Stimulated activated naive B cell treated with anti-CD40 and anti-IgM and Interleukin-4, amounts not matched to agents 10 μg/mL and 1 μg/mL and 100 μg/mL, for 72 hours (primary cell): ENCODE data around the gene UTY.
"Not testable (repeated sequence)": the region's sequence is repeated elsewhere in the genome, so short reads cannot be mapped to it uniquely, and the experiment has no call there.

ENCODE experiments used
- ATAC-seq, 2 donors: fragments of 150-1000 bp; cut with Tn5 transposase; replicated peaks; 2 replicates each; pipeline ENCODE4 v1.10.0; 2021; ENCODE audit warnings: moderate library complexity in 1 of 2
- DNase-seq: peaks from one replicate; pipeline ENCODE4 v3.0.0; 2021
- H3K27ac Mint-ChIP-seq: one replicate; pipeline ENCODE4 v1.8.0; 2022; ENCODE audit warnings: mild to moderate bottlenecking, mixed read lengths
- H3K27me3 Mint-ChIP-seq, 2 donors: one replicate each; pipeline ENCODE4 v1.8.0; 2022; ENCODE audit warnings: mixed read lengths in 2 of 2
- H3K36me3 Mint-ChIP-seq, 2 donors: one replicate each; pipeline ENCODE4 v1.8.0; 2022; ENCODE audit warnings: mixed read lengths in 2 of 2, mild to moderate bottlenecking in 1 of 2
- H3K4me1 Mint-ChIP-seq, 2 donors: one replicate each; pipeline ENCODE4 v1.8.0; 2022; ENCODE audit warnings: mixed read lengths in 2 of 2, mild to moderate bottlenecking in 1 of 2
- H3K4me3 Mint-ChIP-seq, 2 donors: one replicate each; pipeline ENCODE4 v1.8.0; 2022; ENCODE audit warnings: mild to moderate bottlenecking in 2 of 2, mixed read lengths in 2 of 2, moderate library complexity in 1 of 2
- H3K9me3 Mint-ChIP-seq, 2 donors: one replicate each; pipeline ENCODE4 v1.8.0; 2022; ENCODE audit warnings: mixed read lengths in 2 of 2, mild to moderate bottlenecking in 1 of 2

The UTY gene

GRCh38 chrY:13307959-13308358 is 171.9 kb downstream of the UTY start:
- no peak overlapping the region for H3K4me3 Mint-ChIP-seq
- DNase-seq = no peak
- no peak overlapping the region for H3K27ac Mint-ChIP-seq
- H3K36me3 Mint-ChIP-seq = peaks cover 0 to 10% of the 10 kb centered on the region in 2 donors
- peaks cover 0 to 10% of the 10 kb centered on the region in 2 donors for H3K4me1 Mint-ChIP-seq
- H3K27me3 Mint-ChIP-seq = no peaks in the 10 kb centered on the region
- H3K9me3 Mint-ChIP-seq = no peaks in the 10 kb centered on the region
- no peak for ATAC-seq

GRCh38 chrY:13300795-13301194 is 179.0 kb downstream of the UTY start:
- no peak overlapping the region for H3K27ac Mint-ChIP-seq
- H3K27me3 Mint-ChIP-seq = no peaks in the 10 kb centered on the region
- DNase-seq (no peak), ATAC-seq (no peak)
- H3K36me3 Mint-ChIP-seq = peaks cover 0 to 14% of the 10 kb centered on the region in 2 donors
- no peaks in the 10 kb centered on the region for H3K9me3 Mint-ChIP-seq
- H3K4me3 Mint-ChIP-seq = no peak overlapping the region
- H3K4me1 Mint-ChIP-seq = peaks cover 0 to 6% of the 10 kb centered on the region in 2 donors

GRCh38 chrY:13299411-13299810 is 180.4 kb downstream of the UTY start:
- no peak overlapping the region for H3K27ac Mint-ChIP-seq
- peaks cover 0 to 14% of the 10 kb centered on the region in 2 donors for H3K36me3 Mint-ChIP-seq
- no peak for DNase-seq
- peaks cover 0 to 6% of the 10 kb centered on the region in 2 donors for H3K4me1 Mint-ChIP-seq
- no peaks in the 10 kb centered on the region for H3K9me3 Mint-ChIP-seq
- no peak overlapping the region for H3K4me3 Mint-ChIP-seq
- no peak for ATAC-seq
- no peaks in the 10 kb centered on the region for H3K27me3 Mint-ChIP-seq

GRCh38 chrY:13296176-13296890 is 183.5 kb downstream of the UTY start:
- H3K4me3 Mint-ChIP-seq = no peak overlapping the region
- ATAC-seq = no peak
- no peaks in the 10 kb centered on the region for H3K4me1 Mint-ChIP-seq
- H3K36me3 Mint-ChIP-seq = peaks cover 0 to 31% of the 10 kb centered on the region in 2 donors
- no peak for DNase-seq
- no peaks in the 10 kb centered on the region for H3K27me3 Mint-ChIP-seq
- H3K9me3 Mint-ChIP-seq = no peaks in the 10 kb centered on the region
- H3K27ac Mint-ChIP-seq = no peak overlapping the region

- no peak for DNase-seq
- Mint-ChIP-seq H3K4me3 (no peak overlapping the region), H3K9me3 (no peaks in the 10 kb centered on the region), H3K27ac (no peak overlapping the region), H3K27me3 (no peaks in the 10 kb centered on the region), H3K36me3 (peaks cover 0 to 40% of the 10 kb centered on the region in 2 donors), H3K4me1 (no peaks in the 10 kb centered on the region)
- no peak for ATAC-seq
These were observed 184.8 kb downstream of the UTY start for GRCh38 chrY:13295026-13295425.

- no peaks in the 10 kb centered on the region for H3K4me1 Mint-ChIP-seq
These were observed 188.6 kb downstream of the UTY start for GRCh38 chrY:13291199-13291598.

GRCh38 chrY:13282151-13283054 is 197.4 kb downstream of the UTY start:
- H3K36me3 Mint-ChIP-seq = peaks cover 0 to 26% of the 10 kb centered on the region in 2 donors
- not testable (repeated sequence) for H3K27ac Mint-ChIP-seq, ATAC-seq

More at GRCh38 chrY:13291199-13291598, 188.6 kb downstream of the UTY start:
- Mint-ChIP-seq H3K4me3 (no peak overlapping the region), H3K27ac (no peak overlapping the region), H3K27me3 (no peaks in the 10 kb centered on the region), H3K36me3 (peaks cover 0 to 46% of the 10 kb centered on the region in 2 donors), H3K9me3 (peaks cover 0 to 2% of the 10 kb centered on the region in 2 donors)
- DNase-seq = no peak
- no peak for ATAC-seq

GRCh38 chrY:13279561-13279960 is 200.3 kb downstream of the UTY start:
- Mint-ChIP-seq H3K27ac (no peak overlapping the region), H3K4me3 (no peak overlapping the region), H3K27me3 (no peaks in the 10 kb centered on the region), H3K9me3 (no peaks in the 10 kb centered on the region), H3K36me3 (peaks cover 0 to 20% of the 10 kb centered on the region in 2 donors), H3K4me1 (no peaks in the 10 kb centered on the region)
- ATAC-seq (no peak), DNase-seq (no peak)

More at GRCh38 chrY:13282151-13283054, 197.4 kb downstream of the UTY start:
- H3K27me3 Mint-ChIP-seq, DNase-seq, H3K4me1 Mint-ChIP-seq, H3K9me3 Mint-ChIP-seq: not testable (repeated sequence)
- H3K4me3 Mint-ChIP-seq = peak overlapping the region in 1 of 2 donors; percentile 30

- Mint-ChIP-seq H3K27ac (no peak overlapping the region), H3K9me3 (peaks cover 0 to 3% of the 10 kb centered on the region in 2 donors), H3K4me3 (no peak overlapping the region), H3K36me3 (peaks cover 0 to 24% of the 10 kb centered on the region in 2 donors), H3K4me1 (no peaks in the 10 kb centered on the region), H3K27me3 (no peaks in the 10 kb centered on the region)
- no peak for ATAC-seq
- DNase-seq = no peak
These were observed 208.1 kb downstream of the UTY start for GRCh38 chrY:13271706-13272105.

- DNase-seq, H3K36me3 Mint-ChIP-seq, H3K9me3 Mint-ChIP-seq, H3K27ac Mint-ChIP-seq, ATAC-seq, H3K4me1 Mint-ChIP-seq, H3K27me3 Mint-ChIP-seq, H3K4me3 Mint-ChIP-seq: not testable (repeated sequence)
These were observed 225.8 kb downstream of the UTY start for GRCh38 chrY:13253941-13254440.

- H3K9me3 Mint-ChIP-seq = no peaks in the 10 kb centered on the region
- H3K4me3 Mint-ChIP-seq = no peak overlapping the region
- H3K36me3 Mint-ChIP-seq = peaks cover 0 to 5% of the 10 kb centered on the region in 2 donors
- DNase-seq (no peak), ATAC-seq (no peak)
- H3K27ac Mint-ChIP-seq = no peak overlapping the region
- H3K4me1 Mint-ChIP-seq = no peaks in the 10 kb centered on the region
- H3K27me3 Mint-ChIP-seq = no peaks in the 10 kb centered on the region
These were observed 229.4 kb downstream of the UTY start for GRCh38 chrY:13250421-13250820.

- Mint-ChIP-seq H3K9me3 (peaks cover 0 to 3% of the 10 kb centered on the region in 2 donors), H3K4me3 (no peak overlapping the region), H3K27ac (no peak overlapping the region), H3K27me3 (no peaks in the 10 kb centered on the region), H3K4me1 (peaks cover 0 to 7% of the 10 kb centered on the region in 2 donors), H3K36me3 (peaks cover 0 to 28% of the 10 kb centered on the region in 2 donors)
- ATAC-seq = no peak
- DNase-seq = no peak
These were observed 236.1 kb downstream of the UTY start for GRCh38 chrY:13243716-13244115.

- Mint-ChIP-seq H3K4me3 (no peak overlapping the region), H3K36me3 (peaks cover 0 to 28% of the 10 kb centered on the region in 2 donors), H3K27ac (no peak overlapping the region), H3K9me3 (peaks cover 0 to 10% of the 10 kb centered on the region in 2 donors), H3K27me3 (no peaks in the 10 kb centered on the region), H3K4me1 (peaks cover 0 to 7% of the 10 kb centered on the region in 2 donors)
- DNase-seq (no peak), ATAC-seq (no peak)
These were observed 245.9 kb downstream of the UTY start for GRCh38 chrY:13233901-13234300.

GRCh38 chrY:13233118-13233517 is 246.7 kb downstream of the UTY start:
- Mint-ChIP-seq H3K9me3 (peaks cover 0 to 10% of the 10 kb centered on the region in 2 donors), H3K4me3 (no peak overlapping the region), H3K4me1 (peaks cover 0 to 7% of the 10 kb centered on the region in 2 donors), H3K27ac (no peak overlapping the region), H3K27me3 (no peaks in the 10 kb centered on the region), H3K36me3 (peaks cover 0 to 20% of the 10 kb centered on the region in 2 donors)
- ATAC-seq (no peak), DNase-seq (no peak)
